G401 (cell line): ENCODE data around the gene PCDHGA4. TPM values are rescaled to one million over a fixed set of nuclear protein-coding genes. Genes with fewer than 3 reads are reported as not detected.
"Not testable (repeated sequence)": the region's sequence is repeated elsewhere in the genome, so short reads cannot be mapped to it uniquely, and the experiment has no call there.

Experiments used
- DNase-seq: peaks from one replicate; pipeline ENCODE4 v3.0.0-alpha.2; 2015; ENCODE audit warnings: low spot score
- in situ Hi-C: cut with HindIII; loops from 2 replicates; pipeline ENCODE4 v1.10.0; 2016; ENCODE audit warnings: low sequenced_read_pairs, mixed read lengths
- total RNA-seq: library from RNA; depleted of rRNA; stranded (reverse); fragments of >200 nt; shearing (Covaris generic); gene quantifications from 2 replicates; pipeline ENCODE4 v1.2.3, GENCODE V29; 2014

Gene PCDHGA4
- total RNA-seq, 1 experiment from 2014 or later = not detected

GRCh38 chr5:141374627-141375026 is 19.8 kb downstream of the PCDHGA4 start:
- in situ Hi-C loops = no loop called here
- DNase-seq = no peak

GRCh38 chr5:141375444-141376155 is 20.8 kb downstream of the PCDHGA4 start:
- in situ Hi-C loops, DNase-seq: not testable (repeated sequence)

- in situ Hi-C loops = no loop called here
Observed at GRCh38 chr5:141382469-141383294, 27.9 kb downstream of the PCDHGA4 start, which contains the start of gene PCDHGA7. Gene PCDHGA7 (plus strand): TSS chr5:141382742. CDS start chr5:141382900, 158 bp downstream.

GRCh38 chr5:141383345-141383744 is 28.5 kb downstream of the PCDHGA4 start:
- in situ Hi-C loops = no loop called here
- DNase-seq = no peak

More at GRCh38 chr5:141382469-141383294, 27.9 kb downstream of the PCDHGA4 start, which contains the start of gene PCDHGA7:
- DNase-seq = no peak

- no peak for DNase-seq
- in situ Hi-C loops = no loop called here
Observed at GRCh38 chr5:141384471-141385267, 29.8 kb downstream of the PCDHGA4 start.

- in situ Hi-C loops, DNase-seq: not testable (repeated sequence)
Observed at GRCh38 chr5:141387557-141388311, 32.9 kb downstream of the PCDHGA4 start, which contains the start of gene PCDHGB4. Gene PCDHGB4 (plus strand): TSS chr5:141387698. CDS start chr5:141387885, 187 bp downstream.

GRCh38 chr5:141388661-141389060 is 33.8 kb downstream of the PCDHGA4 start:
- in situ Hi-C loops = no loop called here
- DNase-seq = no peak

- in situ Hi-C loops = no loop called here
- DNase-seq = no peak
Observed at GRCh38 chr5:141389153-141390042, 34.6 kb downstream of the PCDHGA4 start.

GRCh38 chr5:141392429-141393198 is 37.8 kb downstream of the PCDHGA4 start, which contains the start of gene PCDHGA8:
Gene PCDHGA8 (plus strand): TSS chr5:141392633. CDS start chr5:141392814, 181 bp downstream.
- in situ Hi-C loops = no loop called here
- DNase-seq = no peak

GRCh38 chr5:141393267-141393666 is 38.4 kb downstream of the PCDHGA4 start:
- in situ Hi-C loops = no loop called here
- DNase-seq = no peak

- in situ Hi-C loops, DNase-seq: not testable (repeated sequence)
Observed at GRCh38 chr5:141394401-141395187, 39.8 kb downstream of the PCDHGA4 start.

- in situ Hi-C loops = not testable (repeated sequence)
Observed at GRCh38 chr5:141397756-141398551, 43.1 kb downstream of the PCDHGA4 start, which contains the start of gene PCDHGB5. Gene PCDHGB5 (plus strand): TSS chr5:141397947. CDS start chr5:141398128, 181 bp downstream.

GRCh38 chr5:141398608-141399007 is 43.8 kb downstream of the PCDHGA4 start:
- DNase-seq = no peak
- in situ Hi-C loops = no loop called here

More at GRCh38 chr5:141397756-141398551, 43.1 kb downstream of the PCDHGA4 start, which contains the start of gene PCDHGB5:
- DNase-seq = peak; percentile 5

GRCh38 chr5:141399555-141400258 is 44.9 kb downstream of the PCDHGA4 start:
- in situ Hi-C loops = no loop called here
- DNase-seq = no peak
